Epithelial cell of prostate (primary cell): ENCODE data around the gene TEKT5.
A peak's percentile ranks its signal among the peaks of the same experiment; 100 is the strongest.

Source experiments
- DNase-seq: peaks from one replicate; pipeline ENCODE4 v3.0.0-alpha.2; 2011; ENCODE audit warnings: low read depth, low spot score
- H3K27ac ChIP-seq: fragments of 450-650 bp; 2 replicates; pipeline ENCODE4 v1.5.1; 2017; ENCODE audit warnings: mild to moderate bottlenecking

TEKT5 gene

DNA sequence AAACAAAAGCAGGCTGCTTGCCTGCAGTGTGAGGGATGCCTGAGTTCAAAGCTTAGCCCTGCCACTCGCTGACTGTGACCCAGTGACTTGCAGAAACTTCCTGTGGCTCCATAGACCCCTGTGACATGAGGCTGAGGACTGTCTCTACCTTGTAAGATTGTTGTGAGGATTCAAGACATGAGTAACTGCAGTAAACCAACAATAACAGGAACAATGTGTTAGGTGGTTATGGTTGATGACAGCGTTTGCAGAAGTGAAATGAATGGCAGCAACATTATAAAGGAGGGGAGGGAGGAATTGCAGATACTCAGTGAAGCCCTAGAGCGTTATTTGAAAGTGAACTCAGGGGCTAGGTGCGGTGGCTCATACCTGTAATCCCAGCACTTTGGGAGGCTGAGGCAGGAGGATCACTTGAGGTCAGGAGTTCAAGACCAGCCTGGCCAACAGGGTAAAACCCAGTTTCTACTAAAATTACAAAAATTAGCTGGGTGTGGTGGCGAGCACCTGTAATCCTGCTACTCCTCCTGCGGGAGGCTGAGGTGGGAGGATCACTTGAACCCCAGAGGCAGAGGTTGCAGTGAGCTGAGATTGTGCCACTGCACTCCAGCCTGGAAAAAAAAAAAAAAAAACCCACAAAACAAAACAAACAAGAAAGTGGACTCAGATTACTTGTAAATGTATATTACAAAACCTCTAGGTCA lies 80.8 kb downstream of the TEKT5 start:
- no peak overlapping the region for H3K27ac ChIP-seq
- DNase-seq = no peak

DNA sequence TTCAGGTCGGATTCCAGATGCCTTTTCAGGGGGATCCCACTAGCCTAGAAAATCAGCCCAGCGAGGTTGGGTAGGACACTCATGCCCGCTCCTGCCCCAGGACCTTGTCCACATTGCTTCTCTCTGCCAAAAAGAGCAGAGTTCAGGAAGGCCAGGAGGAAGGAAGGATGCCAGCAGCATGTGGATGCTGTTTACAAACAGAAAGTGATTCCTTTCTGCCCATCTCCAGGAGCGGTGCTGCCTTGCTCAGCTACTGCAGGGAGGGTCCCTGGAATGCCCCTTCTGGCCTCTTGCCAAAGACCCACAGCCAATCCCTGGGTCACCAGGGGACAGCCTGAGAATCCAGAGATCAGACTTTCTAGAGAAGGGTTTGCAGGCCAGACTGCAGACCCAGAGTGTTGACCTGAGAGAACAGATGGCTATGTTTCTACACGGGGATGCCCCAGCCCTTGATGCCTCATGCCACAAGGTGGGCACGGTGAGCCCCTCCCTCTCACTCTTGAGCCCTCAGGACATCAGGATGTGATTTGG lies 82.0 kb downstream of the TEKT5 start:
- H3K27ac ChIP-seq = no peak overlapping the region
- DNase-seq = no peak

GRCh38 chr16:10611825-10612342 lies 82.8 kb downstream of the TEKT5 start:
- DNase-seq = no peak
- no peak overlapping the region for H3K27ac ChIP-seq

DNA sequence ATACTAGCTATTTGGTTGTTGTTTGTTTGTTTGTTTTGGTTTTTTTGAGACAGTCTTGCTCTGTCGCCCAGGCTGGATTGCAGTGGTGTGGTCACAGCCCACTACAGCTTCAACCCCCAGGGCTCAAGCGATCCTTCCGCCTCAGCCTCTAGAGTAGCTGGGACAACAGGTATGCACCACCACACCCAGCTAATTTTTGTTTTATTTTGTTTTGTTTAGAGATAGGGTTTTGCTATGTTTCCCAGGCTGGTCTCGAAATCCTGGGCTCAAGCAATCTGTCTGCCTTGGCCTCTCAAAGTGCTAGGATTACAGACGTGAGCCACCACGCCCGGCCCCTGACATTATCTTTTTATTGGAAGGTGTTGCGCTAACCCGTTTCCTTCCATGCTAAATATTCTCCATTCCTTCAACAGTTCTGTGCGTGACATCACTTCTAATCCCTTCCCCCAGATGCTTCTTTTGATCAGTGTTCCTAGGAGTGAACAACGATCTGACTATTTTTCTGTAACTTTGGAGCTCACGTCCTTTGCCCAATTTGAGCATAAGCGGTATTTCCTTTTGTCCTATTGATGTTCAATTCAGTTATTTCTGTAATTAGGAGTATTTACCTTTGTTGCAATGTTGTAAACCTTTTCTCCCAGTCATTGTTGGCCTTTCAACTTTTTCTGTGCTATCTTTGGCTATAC lies 84.1 kb downstream of the TEKT5 start:
- no peak overlapping the region for H3K27ac ChIP-seq
- DNase-seq = no peak

- no peak for DNase-seq
- peak overlapping the region; percentile 22 for H3K27ac ChIP-seq
These were observed 85.3 kb downstream of the TEKT5 start for GRCh38 chr16:10609402-10609774.

DNA sequence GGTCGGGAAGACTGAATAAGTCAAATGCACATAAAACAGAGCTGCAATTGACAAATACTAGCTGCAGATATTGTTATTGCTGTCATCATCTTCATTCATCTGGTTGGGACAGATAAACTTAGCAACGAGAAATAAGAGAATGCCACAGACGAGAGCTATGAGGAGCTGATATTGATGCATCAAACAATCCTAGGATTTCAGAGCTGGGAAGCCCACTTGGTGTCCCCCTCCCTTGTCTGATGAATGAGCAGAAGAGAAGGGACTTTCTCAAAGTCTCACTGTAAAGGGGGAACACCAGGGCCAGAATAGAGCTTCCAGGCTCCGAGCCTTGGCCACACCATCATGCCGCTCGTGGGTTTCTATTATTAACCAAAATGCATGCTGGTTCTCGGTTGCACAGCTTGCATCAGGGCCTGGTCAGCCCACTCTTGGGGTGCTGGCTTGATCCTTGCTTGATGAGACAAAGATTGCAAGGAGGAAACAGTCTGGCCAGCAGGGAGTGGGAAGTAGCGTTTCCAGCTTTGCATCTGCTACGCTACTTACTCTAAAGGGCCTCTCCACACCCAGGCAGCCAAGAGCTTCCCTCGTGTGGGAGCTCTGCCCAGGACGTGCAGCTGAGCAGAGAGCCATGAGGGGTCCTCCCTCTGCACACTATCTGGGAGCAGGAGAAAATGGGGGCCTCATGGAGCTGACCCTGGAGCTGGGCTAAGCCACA lies 85.9 kb downstream of the TEKT5 start:
- H3K27ac ChIP-seq = peak overlapping the region; percentile 22
- DNase-seq = no peak

DNA sequence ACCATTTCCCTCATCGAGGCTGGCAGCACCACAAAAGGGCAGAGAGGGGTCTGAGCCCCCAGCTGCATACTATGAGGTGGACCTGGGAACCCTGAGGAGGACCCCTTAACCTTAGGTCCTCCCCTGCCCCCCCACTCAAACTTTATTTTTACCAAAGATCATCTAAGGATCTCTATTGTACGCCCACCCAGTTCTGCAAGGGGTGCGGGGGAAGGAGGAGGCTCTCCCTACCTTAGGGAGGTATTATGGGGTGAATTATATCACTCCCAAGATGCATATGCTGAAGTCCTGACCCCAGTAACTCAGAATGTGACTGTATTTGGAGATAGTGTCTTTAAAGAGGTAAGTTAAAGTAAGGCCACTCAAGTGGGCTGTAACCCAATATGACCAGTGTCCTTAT lies 87.6 kb downstream of the TEKT5 start:
- H3K27ac ChIP-seq = no peak overlapping the region
- no peak for DNase-seq

- H3K27ac ChIP-seq = no peak overlapping the region
- DNase-seq = no peak
These were observed 88.1 kb downstream of the TEKT5 start for GRCh38 chr16:10606607-10607006.

DNA sequence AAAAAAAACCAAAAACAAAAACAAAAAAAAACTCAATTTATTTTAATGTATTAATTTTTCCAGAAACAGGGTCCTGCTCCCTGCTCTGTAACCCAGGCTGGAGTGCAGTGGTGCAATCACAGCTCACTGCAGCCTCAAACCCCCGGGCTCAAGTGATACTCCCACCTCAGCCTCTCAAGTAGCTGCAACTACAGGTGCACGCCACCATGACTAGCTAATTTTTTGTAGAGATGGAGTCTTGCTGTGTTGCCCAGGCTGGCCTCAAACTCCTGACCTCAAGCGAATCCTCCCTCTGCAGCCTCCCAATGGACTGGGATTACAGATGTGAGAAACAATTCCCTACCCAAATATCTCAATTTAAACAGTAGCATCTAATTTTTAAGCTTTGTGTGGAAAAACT lies 89.1 kb downstream of the TEKT5 start:
- DNase-seq = no peak

GRCh38 chr16:10601444-10602408 lies 93.0 kb downstream of the TEKT5 start:
- peak overlapping the region; percentile 52 for H3K27ac ChIP-seq
- no peak for DNase-seq

More for the DNA sequence above, 89.1 kb downstream of the TEKT5 start:
- no peak overlapping the region for H3K27ac ChIP-seq

DNA sequence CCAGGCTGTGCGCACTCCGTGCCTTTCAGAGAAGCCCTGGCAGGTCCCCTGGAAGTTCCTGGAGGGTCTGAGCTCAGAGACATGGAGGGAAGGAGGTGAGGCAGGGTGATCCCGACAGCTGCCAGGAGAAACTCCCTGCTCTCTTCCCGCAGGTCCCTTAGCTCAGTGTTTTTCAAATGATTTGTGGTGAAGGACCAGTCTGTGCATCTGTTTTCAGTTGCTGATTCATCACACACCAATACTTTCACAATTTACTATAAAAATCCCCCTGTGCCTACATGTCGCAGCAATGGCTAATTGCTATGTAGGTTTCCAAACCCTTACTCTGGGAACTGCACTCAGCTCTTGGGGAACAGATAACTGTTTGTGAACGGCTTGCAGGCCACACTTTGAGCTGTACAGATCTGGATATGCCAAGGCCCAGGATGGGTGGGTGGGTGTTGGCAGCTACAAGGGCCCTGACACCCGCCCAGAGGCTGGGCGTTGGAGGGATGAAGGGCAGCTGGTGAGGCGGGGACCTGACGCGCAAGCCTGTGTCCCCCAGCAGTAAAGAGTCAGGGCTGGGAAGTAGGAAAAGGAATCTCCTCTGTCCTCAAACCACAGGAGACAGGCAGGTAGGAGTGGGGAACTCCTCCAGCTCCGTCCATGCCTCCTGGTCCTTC lies 93.8 kb downstream of the TEKT5 start:
- H3K27ac ChIP-seq = peak overlapping the region; percentile 52
- no peak for DNase-seq

- no peak for DNase-seq
- H3K27ac ChIP-seq = no peak overlapping the region
These were observed 95.1 kb downstream of the TEKT5 start for GRCh38 chr16:10599626-10600025.

- no peak overlapping the region for H3K27ac ChIP-seq
- DNase-seq = no peak
These were observed 96.6 kb downstream of the TEKT5 start for GRCh38 chr16:10598157-10598556.

DNA sequence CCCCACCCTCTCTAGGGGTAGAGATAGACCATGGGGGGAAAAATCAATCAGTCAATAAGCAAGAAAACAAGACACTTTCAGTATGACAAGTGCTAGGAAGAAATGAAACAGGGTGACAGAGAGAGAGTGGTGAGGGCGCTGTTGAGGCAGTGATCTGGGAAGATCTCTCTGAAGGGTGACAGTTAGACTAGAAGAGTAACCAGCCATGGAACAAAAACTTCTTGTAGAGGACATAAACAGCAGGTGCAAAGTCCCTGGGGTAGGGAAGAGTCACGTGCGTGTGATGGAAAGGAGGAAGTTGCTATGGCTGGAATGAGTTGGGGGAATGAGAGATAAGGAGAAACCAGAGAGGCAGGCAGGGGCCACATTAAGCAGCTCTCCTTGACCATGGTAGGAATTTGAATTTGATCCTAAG lies 97.5 kb downstream of the TEKT5 start:
- H3K27ac ChIP-seq = no peak overlapping the region
- no peak for DNase-seq

GRCh38 chr16:10594312-10594950 lies 100.3 kb downstream of the TEKT5 start:
- peak; percentile 94 for DNase-seq

GRCh38 chr16:10592611-10593010 lies 102.1 kb downstream of the TEKT5 start:
- DNase-seq = no peak
- H3K27ac ChIP-seq = no peak overlapping the region

More at GRCh38 chr16:10594312-10594950, 100.3 kb downstream of the TEKT5 start:
- peak overlapping the region; percentile 66 for H3K27ac ChIP-seq

GRCh38 chr16:10590342-10590741 lies 104.4 kb downstream of the TEKT5 start:
- no peak for DNase-seq
- no peak overlapping the region for H3K27ac ChIP-seq

- no peak for DNase-seq
- H3K27ac ChIP-seq = no peak overlapping the region
These were observed 105.6 kb downstream of the TEKT5 start for GRCh38 chr16:10589109-10589508.

DNA sequence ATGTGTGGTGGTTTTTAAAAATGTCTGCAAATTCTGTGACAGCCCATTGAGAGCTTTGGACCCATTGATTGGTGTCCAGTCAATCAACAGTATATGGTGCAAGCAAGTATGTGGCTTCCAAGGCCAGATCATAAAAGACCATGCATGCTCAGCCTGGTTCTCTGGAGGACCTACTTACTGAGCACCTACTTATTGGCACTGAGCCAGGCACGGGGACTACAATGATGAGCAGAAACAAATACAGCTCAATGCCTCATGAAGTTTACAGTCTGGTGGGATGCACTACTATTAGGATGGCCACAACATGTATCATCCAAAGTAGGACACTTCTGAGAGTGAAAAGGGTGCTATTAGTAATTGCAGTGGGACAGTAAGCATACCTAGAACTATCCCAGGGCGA lies 107.1 kb downstream of the TEKT5 start:
- no peak for DNase-seq
- no peak overlapping the region for H3K27ac ChIP-seq
